IMR-90 (cell line): ENCODE results near the gene ZNF362. TPM values are rescaled to one million over a fixed set of nuclear protein-coding genes. Genes with fewer than 3 reads are reported as not detected.

Source experiments
- ATAC-seq: fragments of 200-7000 bp; cut with Tn5 transposase; 2 replicates; pipeline ENCODE4 v1.9.1; 2020; ENCODE audit warnings: low read depth, mild to moderate bottlenecking, moderate library complexity
- BruUV-seq: library from RNA; stranded (reverse); fragments of 400-500 nt; replicated peaks from 2 replicates; lab custom pipeline; 2021; lab: Mats Ljungman, UMichigan
- CTCF ChIA-PET: fragments of 300-600 bp; formaldehyde crosslinking; extraction: SDS; loops from one replicate; lab custom pipeline; 2021; ENCODE audit warnings: antibody characterized with exemption; lab: Yijun Ruan, JAX
- POLR2A ChIA-PET: fragments of 300-600 bp; sonication (Branson Sonifier 250); formaldehyde crosslinking; loops from one replicate; lab custom pipeline; 2022; ENCODE audit warnings: antibody characterized with exemption; ENCODE audit not compliant: unreplicated experiment; lab: Charles Lee
- DNase-seq: peaks from one replicate; pipeline ENCODE4 v3.0.0; 2013
- H2AFZ ChIP-seq: replicated peaks from 2 replicates; pipeline ENCODE3; 2013; ENCODE audit warnings: low read length, mild to moderate bottlenecking; ENCODE audit not compliant: poor library complexity
- H2AK5ac ChIP-seq: 2 replicates; pipeline ENCODE4 v1.6.1; 2013; ENCODE audit warnings: low read depth, low read length, inconsistent platforms
- H2AK9ac ChIP-seq: replicated peaks from 2 replicates; pipeline ENCODE3; 2013; ENCODE audit warnings: mild to moderate bottlenecking, low read depth, low read length, moderate library complexity; ENCODE audit not compliant: poor library complexity
- H2BK120ac ChIP-seq: 2 replicates; pipeline ENCODE4 v1.6.1; 2013; ENCODE audit warnings: low read depth, low read length, inconsistent platforms
- H2BK15ac ChIP-seq: 3 replicates; pipeline ENCODE4 v1.6.1; 2013; ENCODE audit warnings: low read depth, low read length, inconsistent platforms
- H2BK20ac ChIP-seq: 2 replicates; pipeline ENCODE4 v1.6.1; 2013; ENCODE audit warnings: low read depth, mild to moderate bottlenecking, inconsistent platforms, low read length, moderate library complexity
- H2BK5ac ChIP-seq: 2 replicates; pipeline ENCODE4 v1.6.1; 2013; ENCODE audit warnings: mild to moderate bottlenecking, low read depth, low read length, inconsistent platforms; ENCODE audit not compliant: poor library complexity, severe bottlenecking
- H3K14ac ChIP-seq: replicated peaks from 2 replicates; pipeline ENCODE4 v1.6.1; 2013; ENCODE audit warnings: low read depth, low read length, inconsistent platforms
- H3K18ac ChIP-seq: 2 replicates; pipeline ENCODE4 v1.6.1; 2013; ENCODE audit warnings: low read depth, low read length, control low read depth
- H3K23ac ChIP-seq: 2 replicates; pipeline ENCODE4 v1.6.1; 2013; ENCODE audit warnings: low read depth, low read length, inconsistent platforms
- H3K27ac ChIP-seq: 2 replicates; pipeline ENCODE4 v1.5.1; 2013; ENCODE audit warnings: mild to moderate bottlenecking, control low read depth, low read length; ENCODE audit not compliant: insufficient read depth
- H3K27me3 ChIP-seq: 2 replicates; pipeline ENCODE4 v1.6.1; 2013; ENCODE audit warnings: low read length; ENCODE audit not compliant: control insufficient read depth, insufficient read depth
- H3K36me3 ChIP-seq: 2 replicates; pipeline ENCODE4 v1.6.1; 2013; ENCODE audit warnings: low read length, mixed read lengths; ENCODE audit not compliant: control insufficient read depth, insufficient read depth
- H3K4ac ChIP-seq: 2 replicates; pipeline ENCODE4 v1.6.1; 2013; ENCODE audit warnings: low read depth, low read length, inconsistent platforms
- H3K4me1 ChIP-seq: 2 replicates; pipeline ENCODE4 v1.6.1; 2013; ENCODE audit warnings: low read length, mixed read lengths; ENCODE audit not compliant: control insufficient read depth, insufficient read depth
- H3K4me2 ChIP-seq: 2 replicates; pipeline ENCODE4 v1.6.1; 2013; ENCODE audit warnings: low read depth, mild to moderate bottlenecking, control low read depth, low read length, moderate library complexity
- H3K4me3 ChIP-seq: 2 replicates; pipeline ENCODE4 v1.5.1; 2013; ENCODE audit warnings: low read depth, mild to moderate bottlenecking, control low read depth, low read length, moderate library complexity; ENCODE audit not compliant: insufficient read depth
- H3K56ac ChIP-seq: 2 replicates; pipeline ENCODE4 v1.6.1; 2013; ENCODE audit warnings: low read length, inconsistent platforms; ENCODE audit not compliant: insufficient read depth; ENCODE audit errors: extremely low read depth
- H3K79me1 ChIP-seq, 2 experiments: 2 replicates each; pipeline ENCODE4 v1.6.1; 2013; ENCODE audit warnings: low read length in 2 of 2, inconsistent platforms in 1 of 2, low read depth in 1 of 2
- H3K9ac ChIP-seq: 2 replicates; pipeline ENCODE4 v1.6.1; 2013; ENCODE audit warnings: low read depth, low read length, control low read depth
- H3K9me1 ChIP-seq: 2 replicates; pipeline ENCODE4 v1.6.1; 2013; ENCODE audit warnings: low read length, inconsistent platforms; ENCODE audit not compliant: insufficient read depth
- H3K9me3 ChIP-seq: 2 replicates; pipeline ENCODE4 v1.6.1; 2013; ENCODE audit warnings: low read length; ENCODE audit not compliant: control insufficient read depth, insufficient read depth
- H4K20me1 ChIP-seq: 2 replicates; pipeline ENCODE4 v1.6.1; 2013; ENCODE audit warnings: low read length, inconsistent platforms; ENCODE audit not compliant: insufficient read depth
- H4K5ac ChIP-seq: 2 replicates; pipeline ENCODE4 v1.6.1; 2013; ENCODE audit warnings: mild to moderate bottlenecking, low read depth, low read length, control low read depth
- H4K8ac ChIP-seq, 2 experiments: 2 replicates each; pipeline ENCODE4 v1.6.1; 2013; ENCODE audit warnings: low read depth in 2 of 2, low read length in 2 of 2, control low read depth in 1 of 2, inconsistent platforms in 1 of 2
- H4K91ac ChIP-seq: 2 replicates; pipeline ENCODE4 v1.6.1; 2013; ENCODE audit warnings: low read depth, low read length, inconsistent platforms; ENCODE audit not compliant: insufficient read depth
- BHLHE40 ChIP-seq: fragments of 150-350 bp; IDR thresholded peaks from 2 replicates; pipeline ENCODE4 v1.6.1; 2016; ENCODE audit warnings: mild to moderate bottlenecking, low read depth, low read length
- CEBPB ChIP-seq: IDR thresholded peaks from 2 replicates; pipeline ENCODE4 v1.6.1; 2012; ENCODE audit warnings: low read depth, low read length, improper control_type of control experiment
- CHD1 ChIP-seq: IDR thresholded peaks from 2 replicates; pipeline ENCODE4 v1.6.1; 2012; ENCODE audit warnings: low read depth, low read length, improper control_type of control experiment
- CTCF ChIP-seq: conservative IDR thresholded peaks from 2 replicates; pipeline ENCODE4 v1.5.1; 2012; ENCODE audit warnings: mild to moderate bottlenecking, low read depth, low read length, improper control_type of control experiment
- ELK1 ChIP-seq: fragments of 150-350 bp; IDR thresholded peaks from 2 replicates; pipeline ENCODE4 v1.6.1; 2016; ENCODE audit warnings: low read depth, mild to moderate bottlenecking, low read length, moderate library complexity, borderline replicate concordance
- FOS ChIP-seq: fragments of 150-350 bp; IDR thresholded peaks from 2 replicates; pipeline ENCODE4 v1.6.1; 2016; ENCODE audit warnings: low read depth, low read length
- MAFK ChIP-seq: IDR thresholded peaks from 2 replicates; pipeline ENCODE4 v1.6.1; 2012; ENCODE audit warnings: low read depth, low read length, improper control_type of control experiment
- MAZ ChIP-seq: IDR thresholded peaks from 2 replicates; pipeline ENCODE4 v1.6.1; 2012; ENCODE audit warnings: low read depth, mild to moderate bottlenecking, low read length, improper control_type of control experiment, moderate library complexity, borderline replicate concordance
- MXI1 ChIP-seq: IDR thresholded peaks from 2 replicates; pipeline ENCODE4 v1.6.1; 2012; ENCODE audit warnings: low read depth, mild to moderate bottlenecking, low read length, moderate library complexity, borderline replicate concordance
- NFE2L2 ChIP-seq: fragments of 150-350 bp; IDR thresholded peaks from 2 replicates; pipeline ENCODE4 v1.6.1; 2016; ENCODE audit warnings: low read depth, mild to moderate bottlenecking, low read length
- POLR2A ChIP-seq: IDR thresholded peaks from 2 replicates; pipeline ENCODE4 v1.6.1; 2012; ENCODE audit warnings: mild to moderate bottlenecking, low read depth, low read length
- RAD21 ChIP-seq: IDR thresholded peaks from 2 replicates; pipeline ENCODE4 v1.6.1; 2012; ENCODE audit warnings: low read length, improper control_type of control experiment
- RCOR1 ChIP-seq: IDR thresholded peaks from 2 replicates; pipeline ENCODE4 v1.6.1; 2012; ENCODE audit warnings: mild to moderate bottlenecking, low read length, improper control_type of control experiment; ENCODE audit not compliant: insufficient replicate concordance
- RFX5 ChIP-seq: IDR thresholded peaks from 2 replicates; pipeline ENCODE4 v1.8.0; 2012; ENCODE audit warnings: low read depth, mild to moderate bottlenecking, low read length, moderate library complexity
- SMC3 ChIP-seq: fragments of 150-350 bp; IDR thresholded peaks from 2 replicates; pipeline ENCODE4 v1.6.1; 2016; ENCODE audit warnings: low read depth, mild to moderate bottlenecking, antibody characterized with exemption, low read length, moderate library complexity
- WGBS, 2 experiments: methylation state at CpG; one replicate each; pipeline versions ENCODE4 v1.1.5 to v1.1.7; 2013; ENCODE audit warnings: missing lambda C conversion rate in 2 of 2; ENCODE audit not compliant: insufficient read length in 1 of 2; ENCODE audit errors: extremely low coverage in 2 of 2; 5-methylcytosine and 5-hydroxymethylcytosine counted together
- dilution Hi-C: fragments of 300-500 bp; cut with HindIII; formaldehyde crosslinking; loops from one replicate; pipeline ENCODE4 v1.14.3; 2018; ENCODE audit warnings: low sequenced_read_pairs; ENCODE audit not compliant: unreplicated experiment
- in situ Hi-C: fragments of 300-500 bp; cut with MboI; formaldehyde crosslinking; loops from 3 replicates; pipeline ENCODE4 v1.14.3; 2019; ENCODE audit warnings: low sequenced_read_pairs, inconsistent platforms, mixed read lengths
- intact Hi-C: fragments of 100-400 bp; cut with micrococcal nuclease; formaldehyde crosslinking; loops from 2 replicates; pipeline ENCODE4 v1.10.0; 2022
- polyA plus RNA-seq, 3 experiments: library from polyadenylated mRNA; depleted of rRNA; stranded (reverse); fragments of >200 nt; gene quantifications; 2 replicates each; pipeline ENCODE4 v1.2.3, GENCODE V29; 2012; ENCODE audit warnings: low replicate concordance in 1 of 3
- total RNA-seq: library from RNA; depleted of rRNA; stranded (reverse); fragments of >200 nt; gene quantifications from 2 replicates; pipeline ENCODE4 v1.2.3, GENCODE V29; 2012
- TF ChIP-seq, protein P1 (sequence below): fragments of 150-350 bp; IDR thresholded peaks from 2 replicates; pipeline ENCODE4 v1.6.1; 2017; ENCODE audit warnings: mild to moderate bottlenecking, antibody characterized with exemption, low read length, low read depth

The ZNF362 gene
- total and polyA plus RNA-seq, 2 of the 4 experiments (the other 2 are of a cell fraction): 5.7 to 12.9 TPM

DNA sequence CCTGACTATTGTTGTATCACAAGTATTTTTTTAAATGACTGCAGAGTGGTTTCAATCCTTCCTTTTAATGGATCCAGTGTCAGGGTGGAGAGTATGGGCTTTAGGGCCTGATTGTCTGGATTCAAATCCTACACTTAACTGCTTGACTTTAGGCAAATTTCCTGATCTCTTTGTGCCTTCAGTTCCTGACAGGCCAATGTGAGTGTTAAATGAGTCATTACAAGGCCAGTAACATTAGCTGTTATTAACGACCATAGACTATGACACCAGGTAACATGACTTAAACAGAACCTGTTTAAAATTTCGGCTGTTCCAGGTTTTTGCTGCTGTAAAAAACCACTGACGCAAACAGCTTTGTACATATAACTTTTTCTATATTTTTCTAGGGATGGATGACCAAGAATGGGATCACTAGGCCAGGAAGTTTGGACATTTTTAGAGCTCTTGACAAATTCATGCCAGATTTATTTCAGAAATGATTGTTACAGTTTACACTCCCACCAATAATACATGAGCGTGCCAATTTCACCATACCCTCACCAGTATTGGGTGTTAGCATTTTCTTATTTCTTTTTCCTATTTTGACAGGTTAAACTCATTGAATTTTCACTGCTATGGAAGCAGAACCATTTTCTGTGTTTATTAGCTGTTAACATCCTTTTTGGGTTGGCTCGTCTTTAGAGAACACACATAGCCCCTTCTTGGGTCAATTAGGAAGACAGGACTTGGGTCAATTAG is 11.3 kb downstream of the ZNF362 start:
- Histone ChIP-seq H2AK9ac (no peak overlapping the region), H2BK15ac (no peak overlapping the region), H3K4me1 (peaks cover 2% of the 10 kb centered on the region; the same call in 1 of the 2 replicates), H3K27ac (no peak overlapping the region), H3K4me2 (no peak overlapping the region), H3K14ac (no peak overlapping the region), H2BK120ac (no peak overlapping the region), H3K9me1 (peaks cover 22% of the 10 kb centered on the region), H3K36me3 (peaks cover 21% of the 10 kb centered on the region), H4K5ac (no peak overlapping the region), H4K8ac (no peak overlapping the region), H3K4me3 (no peak overlapping the region), H2BK5ac (no peak overlapping the region), H3K79me1 (peaks cover 27 to 83% of the 10 kb centered on the region in 2 experiments), H4K91ac (no peak overlapping the region), H4K20me1 (peaks cover 53% of the 10 kb centered on the region), H3K27me3 (no peaks in the 10 kb centered on the region), H2AK5ac (no peak overlapping the region), H2AFZ (no peak overlapping the region), H3K4ac (no peak overlapping the region), H3K9ac (no peak overlapping the region), H2BK20ac (no peak overlapping the region), H3K18ac (no peak overlapping the region), H3K23ac (no peak overlapping the region), H3K9me3 (no peaks in the 10 kb centered on the region), H3K56ac (no peak overlapping the region)
- WGBS, 2 experiments: no CpG with 5 or more reads among the region's 5 CpGs
- ChIA-PET CTCF (interaction anchor here (0.9 kb wide), 1 partner anchor 130 kb away, joined by 4 read pairs; no protein-coding TSS in a partner anchor), POLR2A (no interaction called here)
- dilution Hi-C loops (no loop called here), in situ Hi-C loops (no loop called here), intact Hi-C loops (no loop called here)
- TF ChIP-seq FOS: no peak
- no peak for TF ChIP-seq CTCF
- TF ChIP-seq MXI1: no peak
- TF ChIP-seq RFX5: no peak
- no peak for TF ChIP-seq ELK1
- TF ChIP-seq NFE2L2: no peak
- no peak for TF ChIP-seq MAZ
- TF ChIP-seq, protein P1, sequence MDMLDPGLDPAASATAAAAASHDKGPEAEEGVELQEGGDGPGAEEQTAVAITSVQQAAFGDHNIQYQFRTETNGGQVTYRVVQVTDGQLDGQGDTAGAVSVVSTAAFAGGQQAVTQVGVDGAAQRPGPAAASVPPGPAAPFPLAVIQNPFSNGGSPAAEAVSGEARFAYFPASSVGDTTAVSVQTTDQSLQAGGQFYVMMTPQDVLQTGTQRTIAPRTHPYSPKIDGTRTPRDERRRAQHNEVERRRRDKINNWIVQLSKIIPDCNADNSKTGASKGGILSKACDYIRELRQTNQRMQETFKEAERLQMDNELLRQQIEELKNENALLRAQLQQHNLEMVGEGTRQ: no peak
- TF ChIP-seq CHD1: no peak
- TF ChIP-seq MAFK: no peak
- no peak for TF ChIP-seq SMC3
- no peak for TF ChIP-seq CEBPB
- TF ChIP-seq POLR2A: no peak
- no peak for TF ChIP-seq BHLHE40
- no peak for TF ChIP-seq RAD21
- no peak for TF ChIP-seq RCOR1
- ATAC-seq: no peak
- DNase-seq: no peak
- no TSS peak for BruUV-seq
